GM19035 (cell line): ENCODE data around the gene GPR37L1.

Source experiments
- ATAC-seq: cut with Tn5 transposase; IDR thresholded peaks from one replicate; pipeline ENCODE4 v1.9.1; 2021; ENCODE audit not compliant: unreplicated experiment

The GPR37L1 gene, protein sequence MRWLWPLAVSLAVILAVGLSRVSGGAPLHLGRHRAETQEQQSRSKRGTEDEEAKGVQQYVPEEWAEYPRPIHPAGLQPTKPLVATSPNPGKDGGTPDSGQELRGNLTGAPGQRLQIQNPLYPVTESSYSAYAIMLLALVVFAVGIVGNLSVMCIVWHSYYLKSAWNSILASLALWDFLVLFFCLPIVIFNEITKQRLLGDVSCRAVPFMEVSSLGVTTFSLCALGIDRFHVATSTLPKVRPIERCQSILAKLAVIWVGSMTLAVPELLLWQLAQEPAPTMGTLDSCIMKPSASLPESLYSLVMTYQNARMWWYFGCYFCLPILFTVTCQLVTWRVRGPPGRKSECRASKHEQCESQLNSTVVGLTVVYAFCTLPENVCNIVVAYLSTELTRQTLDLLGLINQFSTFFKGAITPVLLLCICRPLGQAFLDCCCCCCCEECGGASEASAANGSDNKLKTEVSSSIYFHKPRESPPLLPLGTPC

DNA sequence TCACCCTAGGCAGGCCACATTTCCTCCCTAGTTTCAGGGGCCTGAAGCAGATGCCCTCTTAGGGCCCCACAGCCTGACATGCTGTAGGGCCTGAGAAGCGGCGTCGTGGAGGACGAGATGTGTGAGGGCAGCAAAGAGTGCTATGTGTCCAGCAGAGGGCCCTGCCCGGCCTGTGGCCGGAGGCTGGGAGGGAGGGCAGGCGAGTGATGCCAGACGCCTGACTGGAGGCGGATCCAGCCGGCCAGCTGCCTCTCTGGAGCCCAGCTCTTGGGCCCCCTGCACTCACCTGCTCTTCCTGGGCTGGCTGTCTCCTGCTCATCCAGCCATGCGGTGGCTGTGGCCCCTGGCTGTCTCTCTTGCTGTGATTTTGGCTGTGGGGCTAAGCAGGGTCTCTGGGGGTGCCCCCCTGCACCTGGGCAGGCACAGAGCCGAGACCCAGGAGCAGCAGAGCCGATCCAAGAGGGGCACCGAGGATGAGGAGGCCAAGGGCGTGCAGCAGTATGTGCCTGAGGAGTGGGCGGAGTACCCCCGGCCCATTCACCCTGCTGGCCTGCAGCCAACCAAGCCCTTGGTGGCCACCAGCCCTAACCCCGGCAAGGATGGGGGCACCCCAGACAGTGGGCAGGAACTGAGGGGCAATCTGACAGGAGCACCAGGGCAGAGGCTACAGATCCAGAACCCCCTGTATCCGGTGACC lies at the start of gene GPR37L1:
TSS of gene GPR37L1 (plus strand) at position 279 of the 697 bp plus-strand sequence. CDS start at position 326, 47 bp downstream.
- ATAC-seq = no peak

DNA sequence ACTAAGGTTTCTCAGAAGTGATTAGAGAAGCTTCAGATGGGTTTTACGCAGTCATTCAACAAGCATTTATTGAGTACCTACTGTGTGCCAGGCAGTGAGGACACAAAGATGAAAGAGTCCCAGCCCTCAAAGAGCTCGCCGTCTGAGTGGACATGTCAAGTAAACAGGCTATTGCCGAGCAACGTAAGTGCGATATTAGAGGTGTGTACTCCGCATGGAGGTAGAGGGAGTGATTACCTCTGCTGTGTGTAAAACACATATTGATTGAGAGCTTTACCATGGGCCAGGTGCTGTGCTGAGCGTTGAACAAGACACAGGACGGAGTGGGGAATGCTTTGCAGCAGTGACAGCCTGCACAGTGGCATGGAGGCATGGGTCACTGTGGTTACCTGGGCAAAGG lies 49.5 kb upstream of the GPR37L1 start:
- no peak for ATAC-seq

DNA sequence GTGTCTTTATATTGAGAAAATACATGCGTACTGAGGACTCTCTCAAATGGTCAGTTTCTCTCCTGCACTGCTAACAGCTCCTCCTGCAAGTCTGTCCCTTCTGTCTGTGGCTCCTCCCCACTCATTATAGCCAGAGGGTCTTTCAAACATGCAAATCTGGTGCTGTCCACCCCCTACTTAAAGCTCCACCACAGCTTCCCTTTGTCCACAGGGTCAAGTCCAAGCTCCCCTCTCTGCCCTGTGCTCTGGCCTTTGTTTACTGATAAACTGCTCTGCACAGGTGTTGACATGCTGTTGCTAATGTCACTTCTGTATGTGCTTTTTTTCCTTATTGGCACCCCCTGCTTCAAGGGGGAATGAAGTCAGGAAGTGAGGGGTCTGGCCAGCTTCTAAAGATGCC lies 47.7 kb upstream of the GPR37L1 start:
- ATAC-seq = no peak

DNA sequence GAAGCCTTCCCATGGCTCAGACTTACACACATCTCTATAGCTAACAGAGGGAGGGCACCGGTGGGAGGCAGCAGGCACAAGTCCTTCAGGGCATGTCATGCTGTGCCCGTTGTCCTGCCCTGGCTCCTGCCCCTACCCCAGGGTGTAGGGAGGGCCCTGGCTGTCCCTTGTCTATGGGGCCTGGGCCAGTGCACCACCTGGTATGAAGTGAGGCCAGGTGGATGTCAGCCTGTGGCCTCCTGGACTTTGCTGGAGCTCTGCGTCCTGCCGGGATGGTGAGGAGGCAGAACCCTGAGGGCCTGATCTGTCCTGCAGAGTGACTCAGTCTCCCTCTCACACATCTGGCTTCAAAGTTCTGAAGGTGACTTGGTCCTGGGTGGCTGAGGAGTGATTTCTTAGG lies 47.3 kb upstream of the GPR37L1 start:
- ATAC-seq = no peak

- no peak for ATAC-seq
Measured at GRCh38 chr1:202076050-202076511, 46.6 kb upstream of the GPR37L1 start.

GRCh38 chr1:202078241-202078640 lies 44.5 kb upstream of the GPR37L1 start:
- no peak for ATAC-seq

DNA sequence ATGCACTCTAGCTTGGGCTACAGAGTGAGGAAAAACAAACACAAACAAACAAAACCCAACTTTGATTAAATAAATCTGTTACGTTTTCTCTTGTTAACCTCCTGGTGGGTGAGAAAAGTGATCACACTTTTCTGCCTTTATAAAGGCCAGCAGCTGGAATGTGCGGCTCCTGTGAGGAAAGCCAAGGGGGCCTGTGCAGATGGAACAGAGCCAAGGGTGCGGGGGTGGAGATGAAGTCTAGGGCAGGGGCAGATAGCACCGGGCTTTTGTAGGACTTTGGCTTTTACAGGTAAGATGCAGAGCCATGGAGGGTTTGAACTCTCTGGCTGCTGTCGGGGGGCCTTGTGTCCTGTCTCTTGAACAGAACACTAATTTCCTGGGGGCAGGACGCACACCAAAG lies 40.7 kb upstream of the GPR37L1 start:
- ATAC-seq = no peak

GRCh38 chr1:202084791-202085681 lies 37.7 kb upstream of the GPR37L1 start:
- ATAC-seq = no peak

DNA sequence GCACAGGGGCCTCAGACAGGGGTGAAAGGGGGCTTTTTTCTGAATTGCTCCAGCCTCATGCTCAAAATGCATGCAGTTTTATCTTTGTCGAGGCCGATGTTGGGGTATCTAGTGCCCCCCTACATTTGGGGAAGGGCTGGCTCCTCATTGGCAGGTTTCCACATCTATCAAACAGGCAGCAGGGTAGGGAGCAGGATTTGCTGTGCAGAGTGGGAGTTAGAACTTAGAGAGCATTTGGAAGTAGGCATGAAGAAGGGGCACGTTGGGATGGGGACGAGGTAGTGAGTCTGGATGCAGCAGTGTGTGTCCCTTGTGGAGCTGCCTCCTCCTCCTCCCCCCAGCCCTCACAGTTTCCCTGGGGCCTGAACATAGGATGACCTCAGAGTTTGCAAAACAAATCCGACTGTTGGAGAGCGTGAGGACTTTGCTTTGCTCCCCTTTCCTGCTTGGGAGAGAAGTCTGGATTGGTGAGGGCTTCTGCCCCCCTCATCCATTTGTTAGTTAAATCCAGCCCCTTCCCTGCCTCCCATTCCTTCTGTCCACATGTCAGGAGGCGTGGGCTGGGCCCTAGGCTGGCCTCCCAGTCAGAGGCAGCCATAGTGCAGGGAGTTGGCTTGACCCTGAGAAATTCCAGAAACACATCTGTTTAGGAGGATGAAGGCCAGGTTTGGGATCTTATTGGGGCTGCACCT lies 36.9 kb upstream of the GPR37L1 start:
- no peak for ATAC-seq

DNA sequence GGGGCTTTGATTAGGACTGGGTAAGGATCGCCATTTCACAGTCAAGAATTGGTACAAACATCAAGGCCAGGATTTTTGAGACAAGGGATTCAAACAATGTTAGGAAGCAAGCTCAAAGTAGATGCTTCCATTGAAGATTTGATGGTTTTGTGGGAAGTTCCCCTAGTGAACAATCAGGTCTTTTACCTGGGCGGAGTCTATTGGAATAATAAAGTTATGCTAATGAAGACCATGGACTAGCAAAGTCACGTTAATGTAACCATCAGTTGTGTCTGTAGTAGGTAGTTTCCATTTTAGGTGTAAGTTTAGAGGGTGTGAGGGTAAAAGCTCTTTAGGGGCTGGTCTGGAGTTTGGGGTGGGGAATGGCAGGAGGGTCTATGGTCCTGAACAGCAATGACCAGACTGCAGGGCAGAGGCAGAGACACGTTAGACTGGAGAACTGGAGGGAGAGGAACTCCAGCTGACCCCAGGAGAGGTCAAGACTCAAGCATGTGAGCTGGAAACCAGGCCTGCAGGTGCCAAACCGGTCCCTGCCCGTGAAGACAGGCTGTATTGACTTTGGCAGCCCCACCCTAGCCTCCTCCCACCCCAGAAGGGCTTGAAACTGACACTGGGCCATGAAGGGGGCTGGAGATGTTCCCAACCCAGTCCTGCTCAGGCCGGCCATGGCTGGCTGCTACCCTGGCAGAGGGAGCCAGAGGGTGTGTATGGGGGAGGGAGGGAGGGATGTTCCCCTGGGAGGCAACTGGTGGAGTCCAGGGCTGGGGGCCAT lies 36.0 kb upstream of the GPR37L1 start:
- no peak for ATAC-seq

DNA sequence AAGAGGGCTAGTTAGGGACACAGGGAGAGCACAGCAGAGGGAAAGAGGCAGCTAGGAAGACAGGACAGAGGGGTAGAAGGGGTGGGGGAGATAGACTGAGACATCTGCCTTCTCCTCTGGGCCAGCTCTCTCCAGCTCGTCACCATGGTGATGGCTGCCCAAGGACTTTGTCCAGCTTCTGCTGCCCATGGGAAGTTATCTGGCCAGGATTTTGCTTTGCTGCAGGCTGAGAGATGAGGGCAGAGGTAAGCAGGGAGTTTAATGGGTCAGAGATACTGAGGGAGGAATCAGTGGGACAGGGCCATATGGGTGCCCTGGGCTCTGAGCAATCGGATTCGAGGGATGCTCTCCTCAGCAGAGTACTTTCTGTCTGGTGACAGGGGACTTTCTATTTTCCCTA lies 34.5 kb upstream of the GPR37L1 start:
- no peak for ATAC-seq

DNA sequence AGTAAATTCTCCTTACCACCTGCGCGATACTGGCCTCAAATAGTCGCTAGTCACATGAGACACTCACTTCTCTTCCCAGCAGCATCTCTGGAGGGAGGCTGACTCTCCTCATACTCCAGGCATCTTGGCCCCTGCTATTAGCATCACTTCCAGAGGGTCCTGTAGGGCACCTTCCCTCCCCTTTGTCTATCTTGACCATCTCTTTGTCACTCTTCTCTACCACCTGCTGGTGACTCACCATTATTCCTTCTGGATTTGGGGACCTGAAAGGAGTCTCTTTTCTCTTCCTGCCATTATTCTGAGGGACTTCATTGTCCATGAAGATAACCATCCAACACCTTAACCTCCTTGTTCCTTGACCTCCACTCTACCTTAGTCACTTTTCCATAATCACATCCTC lies 31.7 kb upstream of the GPR37L1 start:
- no peak for ATAC-seq

- no peak for ATAC-seq
Measured at GRCh38 chr1:202093858-202094257, 28.9 kb upstream of the GPR37L1 start.

- ATAC-seq = no peak
Measured at GRCh38 chr1:202101184-202101583, 21.5 kb upstream of the GPR37L1 start.

- no peak for ATAC-seq
Measured at GRCh38 chr1:202104073-202104472, 18.6 kb upstream of the GPR37L1 start.

DNA sequence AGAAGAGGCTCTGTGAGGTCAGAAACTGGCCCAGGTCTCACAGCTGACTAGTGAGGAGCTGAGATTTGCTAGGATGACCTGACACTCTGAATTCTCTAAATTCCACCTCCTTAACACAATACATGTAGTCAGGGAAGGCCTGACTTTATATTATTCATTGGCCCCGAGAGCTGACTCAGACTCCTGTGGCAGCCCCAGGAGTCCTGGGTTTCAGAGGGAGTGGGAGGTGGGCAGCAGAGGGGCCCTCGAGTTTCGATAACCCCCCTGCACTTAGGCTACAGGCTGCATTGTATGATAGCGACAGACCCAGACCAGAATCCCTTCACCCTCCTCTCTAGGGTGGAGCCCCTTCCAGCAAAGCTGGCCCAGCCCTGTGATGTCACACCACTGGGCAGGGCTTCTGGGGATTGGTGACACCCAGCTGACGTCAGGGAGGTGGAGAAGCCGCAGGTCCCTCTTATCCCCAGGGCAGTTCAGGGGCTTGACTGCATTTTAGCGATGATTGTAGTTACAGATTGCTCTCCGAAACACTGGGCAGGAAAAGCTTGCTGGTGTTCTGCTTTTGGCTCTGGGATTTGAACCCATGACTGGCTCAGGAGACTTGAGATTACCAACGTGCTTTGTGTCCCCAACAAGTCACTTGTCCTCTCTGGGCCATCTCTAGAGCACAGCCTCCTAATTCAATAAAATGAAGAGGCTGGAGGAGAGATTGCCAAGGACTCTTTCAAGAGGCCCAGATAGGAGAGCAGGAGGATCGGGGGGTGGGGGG lies 17.0 kb upstream of the GPR37L1 start:
- ATAC-seq = no peak

- ATAC-seq = no peak
Measured at GRCh38 chr1:202106340-202107254, 16.1 kb upstream of the GPR37L1 start.

DNA sequence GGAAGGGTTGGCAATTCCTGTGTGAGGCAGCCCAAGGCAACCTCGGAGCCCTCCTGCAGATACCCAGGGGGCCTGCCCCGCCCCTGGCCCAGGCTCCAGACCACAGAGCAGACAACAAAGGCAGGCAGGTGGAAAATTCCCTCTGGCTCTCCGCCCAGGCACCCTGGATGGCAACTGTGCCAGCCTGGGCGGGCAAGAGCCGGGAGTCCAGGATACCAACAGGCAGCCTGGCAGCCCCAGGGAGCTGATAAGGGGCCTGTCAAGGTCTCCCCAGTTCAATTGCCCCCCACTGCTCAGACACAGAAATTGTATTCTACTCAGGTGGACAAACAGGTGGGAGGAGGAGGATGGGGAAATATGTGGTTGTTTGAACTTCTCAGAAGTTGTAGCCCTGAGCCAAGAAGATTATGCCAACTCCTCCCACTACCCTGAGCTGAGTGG lies 15.4 kb upstream of the GPR37L1 start:
- ATAC-seq = no peak
